Lower lobe of right lung (tissue), 2 donors: ENCODE results near the gene DUOX1. TPM values are rescaled to one million over a fixed set of nuclear protein-coding genes. Genes with fewer than 3 reads are reported as not detected.

Source experiments
- ATAC-seq, 2 donors: fragments of 200-7000 bp; cut with Tn5 transposase; one replicate each; pipeline ENCODE4 v1.9.1; 2020 to 2022; ENCODE audit warnings: mild to moderate bottlenecking in 2 of 2, moderate library complexity in 2 of 2
- DNase-seq: peaks from one replicate; pipeline ENCODE4 v3.0.0-alpha.2; 2020
- H3K27ac ChIP-seq: fragments of 200-600 bp; one replicate; pipeline ENCODE4 v1.8.0; 2022
- H3K27me3 ChIP-seq: fragments of 200-600 bp; one replicate; pipeline ENCODE4 v1.8.0; 2022; ENCODE audit warnings: low read depth
- H3K36me3 ChIP-seq: fragments of 200-600 bp; one replicate; pipeline ENCODE4 v1.8.0; 2022; ENCODE audit warnings: mild to moderate bottlenecking
- H3K4me1 ChIP-seq: fragments of 200-600 bp; one replicate; pipeline ENCODE4 v1.8.0; 2022
- H3K4me3 ChIP-seq: fragments of 200-600 bp; one replicate; pipeline ENCODE4 v1.8.0; 2022; ENCODE audit warnings: mild to moderate bottlenecking
- H3K9me3 ChIP-seq: fragments of 200-600 bp; one replicate; pipeline ENCODE4 v1.8.0; 2022
- intact Hi-C: fragments of 100-400 bp; cut with DNase I; formaldehyde crosslinking; loops from one replicate; pipeline ENCODE4 v1.11.0; 2022
- total RNA-seq: library from RNA; stranded (reverse); fragmentation: NEBNext Ultra II Directional; extraction: Animal tissue kit (Norgen Biotek cat#: 25700); gene quantifications from one replicate; pipeline ENCODE4 v1.2.1, GENCODE V29; 2021
- TF ChIP-seq, protein P1 (sequence below): fragments of 200-600 bp; IDR thresholded peaks from one replicate; pipeline ENCODE4 v1.8.0; 2022; ENCODE audit warnings: antibody characterized with exemption, mild to moderate bottlenecking
- donor health status: DM: no; HTN: yes; CAD: no; lungs with severe emphysema.

Gene DUOX1
- total RNA-seq, 1 donor from 2014 or later = 317 TPM

DNA sequence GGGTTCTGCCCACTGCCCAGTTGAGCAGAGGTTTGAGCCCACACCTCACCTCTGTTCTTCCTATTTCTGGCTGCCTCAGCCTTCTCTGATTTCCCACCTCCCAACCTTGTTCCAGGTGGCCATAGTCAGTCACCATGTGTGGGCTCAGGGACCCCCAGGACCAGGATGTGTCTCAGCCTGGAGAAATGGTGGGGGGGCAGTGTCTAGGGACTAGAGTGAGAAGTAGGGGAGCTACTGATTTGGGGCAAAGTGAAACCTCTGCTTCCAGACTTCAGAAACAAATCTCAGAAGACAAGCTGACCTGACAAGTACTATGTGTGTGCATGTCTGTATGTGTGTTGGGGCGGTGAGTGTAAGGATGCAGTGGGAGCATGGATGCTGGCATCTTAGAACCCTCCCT is 35.1 kb downstream of the DUOX1 start:
- DNase-seq (no peak), ATAC-seq (no peak)
- TF ChIP-seq, protein P1, sequence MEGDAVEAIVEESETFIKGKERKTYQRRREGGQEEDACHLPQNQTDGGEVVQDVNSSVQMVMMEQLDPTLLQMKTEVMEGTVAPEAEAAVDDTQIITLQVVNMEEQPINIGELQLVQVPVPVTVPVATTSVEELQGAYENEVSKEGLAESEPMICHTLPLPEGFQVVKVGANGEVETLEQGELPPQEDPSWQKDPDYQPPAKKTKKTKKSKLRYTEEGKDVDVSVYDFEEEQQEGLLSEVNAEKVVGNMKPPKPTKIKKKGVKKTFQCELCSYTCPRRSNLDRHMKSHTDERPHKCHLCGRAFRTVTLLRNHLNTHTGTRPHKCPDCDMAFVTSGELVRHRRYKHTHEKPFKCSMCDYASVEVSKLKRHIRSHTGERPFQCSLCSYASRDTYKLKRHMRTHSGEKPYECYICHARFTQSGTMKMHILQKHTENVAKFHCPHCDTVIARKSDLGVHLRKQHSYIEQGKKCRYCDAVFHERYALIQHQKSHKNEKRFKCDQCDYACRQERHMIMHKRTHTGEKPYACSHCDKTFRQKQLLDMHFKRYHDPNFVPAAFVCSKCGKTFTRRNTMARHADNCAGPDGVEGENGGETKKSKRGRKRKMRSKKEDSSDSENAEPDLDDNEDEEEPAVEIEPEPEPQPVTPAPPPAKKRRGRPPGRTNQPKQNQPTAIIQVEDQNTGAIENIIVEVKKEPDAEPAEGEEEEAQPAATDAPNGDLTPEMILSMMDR = no peak
- Histone ChIP-seq H3K4me3 (no peak overlapping the region), H3K4me1 (peaks cover 55% of the 10 kb centered on the region), H3K9me3 (no peaks in the 10 kb centered on the region), H3K36me3 (peaks cover 15% of the 10 kb centered on the region), H3K27me3 (no peaks in the 10 kb centered on the region), H3K27ac (no peak overlapping the region)
- intact Hi-C loops = no loop called here

GRCh38 chr15:45165536-45165935 is 35.7 kb downstream of the DUOX1 start:
- H3K27ac ChIP-seq = peak overlapping the region; percentile 99
- no peaks in the 10 kb centered on the region for H3K9me3 ChIP-seq
- TF ChIP-seq, protein P1 = no peak
- H3K4me1 ChIP-seq = peaks cover 49% of the 10 kb centered on the region
- DNase-seq = no peak
- H3K4me3 ChIP-seq = no peak overlapping the region
- no peak for ATAC-seq
- intact Hi-C loops = no loop called here
- H3K27me3 ChIP-seq = no peaks in the 10 kb centered on the region
- peaks cover 9% of the 10 kb centered on the region for H3K36me3 ChIP-seq

GRCh38 chr15:45166834-45167630 is 37.2 kb downstream of the DUOX1 start:
- H3K4me1 ChIP-seq = peaks cover 39% of the 10 kb centered on the region
- peak overlapping the region; percentile 99 for H3K27ac ChIP-seq
- H3K4me3 ChIP-seq = peak overlapping the region; percentile 67
- ATAC-seq = peak; percentile 87 to 88
- DNase-seq = peak; percentile 93
- peaks cover under 1% of the 10 kb centered on the region for H3K36me3 ChIP-seq
- TF ChIP-seq, protein P1 = peak; percentile 76
- no peaks in the 10 kb centered on the region for H3K9me3 ChIP-seq
- intact Hi-C loops = no loop called here
- no peaks in the 10 kb centered on the region for H3K27me3 ChIP-seq

DNA sequence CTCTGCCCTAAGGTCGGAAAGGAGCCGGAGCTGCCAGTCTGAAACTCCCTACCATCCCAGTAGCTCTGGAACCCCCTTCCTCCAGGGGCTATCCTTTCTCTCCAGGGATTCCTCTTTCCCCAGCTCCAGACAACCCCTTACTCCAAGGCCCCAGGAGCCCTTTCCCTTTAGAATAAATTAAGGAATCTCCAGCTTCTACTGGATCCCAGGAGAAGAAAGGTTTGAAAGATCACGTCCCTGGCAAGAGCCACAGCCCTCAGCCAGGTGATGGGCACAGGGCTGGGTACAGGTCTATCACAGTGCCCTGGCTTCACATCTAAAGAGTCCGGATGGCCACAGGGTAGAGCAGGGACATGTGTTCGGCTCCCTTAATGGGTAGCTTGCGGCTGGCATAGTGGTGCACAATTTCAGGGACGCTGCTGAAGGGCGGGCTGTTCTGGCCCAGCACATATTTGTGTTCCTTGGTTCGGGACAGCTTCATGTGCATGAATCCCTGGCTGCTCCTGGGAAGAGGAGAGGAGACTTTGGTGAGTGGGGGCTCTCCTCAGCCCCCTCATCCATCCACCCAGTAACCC is 37.9 kb downstream of the DUOX1 start:
- DNase-seq = no peak
- peaks cover 32% of the 10 kb centered on the region for H3K4me1 ChIP-seq
- ATAC-seq = no peak
- no peaks in the 10 kb centered on the region for H3K27me3 ChIP-seq
- TF ChIP-seq, protein P1 = no peak
- peak overlapping the region; percentile 67 for H3K4me3 ChIP-seq
- H3K27ac ChIP-seq = peak overlapping the region; percentile 99
- intact Hi-C loops = no loop called here
- no peaks in the 10 kb centered on the region for H3K36me3 ChIP-seq
- H3K9me3 ChIP-seq = no peaks in the 10 kb centered on the region

DNA sequence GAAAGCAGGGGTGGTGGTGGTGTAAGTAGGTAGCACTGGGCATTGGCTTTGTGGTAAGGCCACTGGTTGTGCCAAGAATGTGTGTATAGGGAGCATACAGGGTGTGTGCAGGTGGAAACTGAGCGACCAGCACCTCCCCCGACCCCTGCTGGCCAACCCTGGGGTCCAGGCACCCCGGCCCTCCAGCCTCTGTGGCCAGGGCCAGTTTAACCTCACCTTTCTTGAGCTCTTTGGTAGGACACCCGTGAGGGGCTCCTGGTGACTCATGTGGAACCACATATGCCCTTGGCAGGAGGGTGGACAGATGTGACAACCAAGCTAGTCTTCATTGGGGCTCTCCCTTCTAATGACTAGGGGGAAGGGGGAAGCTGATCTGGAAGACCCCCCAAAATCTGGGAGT is 38.5 kb downstream of the DUOX1 start:
- intact Hi-C loops = no loop called here
- ATAC-seq = no peak
- TF ChIP-seq, protein P1 = no peak
- Histone ChIP-seq H3K27ac (peak overlapping the region; percentile 99), H3K36me3 (no peaks in the 10 kb centered on the region), H3K4me1 (peaks cover 27% of the 10 kb centered on the region), H3K27me3 (no peaks in the 10 kb centered on the region), H3K9me3 (no peaks in the 10 kb centered on the region), H3K4me3 (no peak overlapping the region)
- peak; percentile 37 for DNase-seq
